ENCODE measurements around the gene COLGALT1. TPM values are rescaled to one million over a fixed set of nuclear protein-coding genes. Genes with fewer than 3 reads are reported as not detected.

The COLGALT1 gene
- polyA plus RNA-seq, 1 experiment: 89.0 TPM

- no peak for DNase-seq (ENCODE audit: low read depth, low spot score)
- Histone ChIP-seq H3K27ac (ENCODE audit: low read depth, low read length) (no peak overlapping the region), H3K4me3 (ENCODE audit: low read depth, low read length) (no peak overlapping the region), H3K9me3 (ENCODE audit: control insufficient read depth, insufficient read depth, low read length) (peaks cover 7% of the 10 kb centered on the region; the same call in 1 of the 2 replicates), H3K27me3 (ENCODE audit: control insufficient read depth, insufficient read depth, low read length) (peaks cover 2% of the 10 kb centered on the region)
- POLR2A ChIA-PET: no interaction called here
- CTCF ChIA-PET: no interaction called here
- TF ChIP-seq CTCF (IDR thresholded peaks at IDR 0.05; ENCODE audit: low read depth, low read length): no peak
Observed at GRCh38 chr19:17542793-17543582, 12.5 kb upstream of the COLGALT1 start.

- Histone ChIP-seq H3K9me3 (ENCODE audit: control insufficient read depth, insufficient read depth, low read length) (peaks cover 7% of the 10 kb centered on the region; the same call in 1 of the 2 replicates), H3K27ac (ENCODE audit: low read depth, low read length) (no peak overlapping the region), H3K27me3 (ENCODE audit: control insufficient read depth, insufficient read depth, low read length) (peaks cover 2% of the 10 kb centered on the region), H3K4me3 (ENCODE audit: low read depth, low read length) (no peak overlapping the region)
- CTCF ChIA-PET: interaction anchor here (0.7 kb wide), 1 partner anchor 23 kb away, joined by 5 read pairs; no protein-coding TSS in a partner anchor
- no peak for TF ChIP-seq CTCF (IDR thresholded peaks at IDR 0.05; ENCODE audit: low read depth, low read length)
- POLR2A ChIA-PET: no interaction called here
- DNase-seq (ENCODE audit: low read depth, low spot score): no peak
Observed at GRCh38 chr19:17543986-17544385, 11.5 kb upstream of the COLGALT1 start.

GRCh38 chr19:17544418-17544817, 11.0 kb upstream of the COLGALT1 start:
- no peak for DNase-seq (ENCODE audit: low read depth, low spot score)
- Histone ChIP-seq H3K27me3 (ENCODE audit: control insufficient read depth, insufficient read depth, low read length) (peaks cover 2% of the 10 kb centered on the region), H3K9me3 (ENCODE audit: control insufficient read depth, insufficient read depth, low read length) (peaks cover 7% of the 10 kb centered on the region), H3K4me3 (ENCODE audit: low read depth, low read length) (no peak overlapping the region), H3K27ac (ENCODE audit: low read depth, low read length) (no peak overlapping the region)
- TF ChIP-seq CTCF (IDR thresholded peaks at IDR 0.05; ENCODE audit: low read depth, low read length): no peak
- POLR2A ChIA-PET: interaction anchor here (1.2 kb wide), 1 partner anchor 9 kb away, joined by 4 read pairs; no protein-coding TSS in a partner anchor
- CTCF ChIA-PET: interaction anchor here (0.6 to 0.7 kb wide), 2 partner anchors 9 to 24 kb away, joined by 5 to 6 read pairs; no protein-coding TSS in a partner anchor

DNA sequence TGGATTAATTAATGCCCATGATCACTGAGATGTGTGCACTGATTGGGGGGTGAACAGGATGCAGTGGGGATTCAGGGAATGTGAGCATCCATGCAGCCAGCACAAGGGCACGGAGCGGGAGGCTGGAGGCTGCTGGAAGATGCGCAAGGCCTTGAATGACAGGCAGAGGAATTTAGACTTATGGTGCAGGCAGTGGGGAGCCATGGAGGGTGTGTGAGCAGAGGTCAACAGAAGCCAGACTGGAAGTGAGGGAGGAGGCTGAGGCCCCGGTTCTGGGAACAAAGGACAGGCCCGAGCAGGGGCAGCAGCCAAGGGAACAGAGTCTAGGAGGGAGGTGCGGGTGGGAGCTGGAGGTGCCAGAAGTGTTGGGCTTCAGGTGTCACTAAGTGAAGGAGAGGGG, 7.3 kb upstream of the COLGALT1 start:
- no peak overlapping the region for H3K4me3 ChIP-seq (ENCODE audit: low read depth, low read length)
- ChIA-PET POLR2A (no interaction called here), CTCF (no interaction called here)
- H3K27me3 ChIP-seq (ENCODE audit: control insufficient read depth, insufficient read depth, low read length): no peaks in the 10 kb centered on the region
- no peak for TF ChIP-seq CTCF (IDR thresholded peaks at IDR 0.05; ENCODE audit: low read depth, low read length)
- H3K9me3 ChIP-seq (ENCODE audit: control insufficient read depth, insufficient read depth, low read length): no peaks in the 10 kb centered on the region; the same call in none of the 2 replicates
- H3K27ac ChIP-seq (ENCODE audit: low read depth, low read length): no peak overlapping the region
- no peak for DNase-seq (ENCODE audit: low read depth, low spot score)

- Histone ChIP-seq H3K4me3 (ENCODE audit: low read depth, low read length) (no peak overlapping the region), H3K9me3 (ENCODE audit: control insufficient read depth, insufficient read depth, low read length) (no peaks in the 10 kb centered on the region; the same call in none of the 2 replicates), H3K27ac (ENCODE audit: low read depth, low read length) (no peak overlapping the region), H3K27me3 (ENCODE audit: control insufficient read depth, insufficient read depth, low read length) (no peaks in the 10 kb centered on the region)
- POLR2A ChIA-PET: interaction anchor here (0.7 kb wide), 1 partner anchor 12 kb away, joined by 3 read pairs; no protein-coding TSS in a partner anchor
- no peak for DNase-seq (ENCODE audit: low read depth, low spot score)
- no peak for TF ChIP-seq CTCF (IDR thresholded peaks at IDR 0.05; ENCODE audit: low read depth, low read length)
- CTCF ChIA-PET: interaction anchor here (1.3 kb wide), 1 partner anchor 24 kb away, joined by 5 read pairs; no protein-coding TSS in a partner anchor
Observed at GRCh38 chr19:17549085-17549740, 6.2 kb upstream of the COLGALT1 start.

Data from AG04450 (cell line).